T-cell (primary cell): ENCODE data around the gene LAS1L. TPM values are rescaled to one million over a fixed set of nuclear protein-coding genes. Genes with fewer than 3 reads are reported as not detected.
A peak's percentile ranks its signal among the peaks of the same experiment; 100 is the strongest.
"Not testable (repeated sequence)": the region's sequence is repeated elsewhere in the genome, so short reads cannot be mapped to it uniquely, and the experiment has no call there.

Experiments
- ATAC-seq, 4 experiments: fragments of 200-7000 bp in 3 of 4; fragments of 150-1000 bp in 1 of 4; cut with Tn5 transposase; replicated peaks in 1 of 4; 1 replicate in 3 of 4; 2 replicates in 1 of 4; pipeline ENCODE4 v1.10.0; 2021; ENCODE audit warnings: moderate library complexity in 3 of 4, mild to moderate bottlenecking in 2 of 4, moderate number of reproducible peaks in 1 of 4
- CTCF ChIA-PET, 2 donors: fragments of 300-600 bp; sonication (Branson Sonifier 250); formaldehyde crosslinking; loops; one replicate each; lab custom pipeline; 2022; ENCODE audit warnings: antibody characterized with exemption in 2 of 2; lab: Charles Lee
- POLR2A ChIA-PET, 2 donors: fragments of 300-600 bp; sonication (Branson Sonifier 250); formaldehyde crosslinking; loops; one replicate each; lab custom pipeline; 2022; ENCODE audit warnings: antibody characterized with exemption in 2 of 2; lab: Charles Lee
- DNase-seq, 35 experiments: peaks; one replicate each; pipeline versions ENCODE4 v3.0.0 to v3.0.0-alpha.2; 2013 to 2023
- H3K27ac ChIP-seq: one replicate; pipeline ENCODE4 v1.5.1; 2013; ENCODE audit warnings: low read length
- H3K27me3 ChIP-seq, 2 experiments: replicated peaks in 1 of 2; 1 replicate in 1 of 2; 2 replicates in 1 of 2; pipeline versions ENCODE4 v1.6.1 to v1.7.0; 2013; ENCODE audit warnings: low read length in 1 of 2, mixed read lengths in 1 of 2; ENCODE audit not compliant: control insufficient read depth in 2 of 2, insufficient read depth in 2 of 2; ENCODE audit errors: extremely low read depth in 1 of 2
- H3K36me3 ChIP-seq, 2 donors: 1 replicate in 1 of 2; 2 replicates in 1 of 2; pipeline versions ENCODE4 v1.6.1 to v1.7.0; 2013; ENCODE audit warnings: low read length in 1 of 2; ENCODE audit not compliant: control insufficient read depth in 2 of 2, insufficient read depth in 1 of 2; ENCODE audit errors: extremely low read depth in 1 of 2
- H3K4me1 ChIP-seq, 2 experiments: 1 replicate in 1 of 2; 2 replicates in 1 of 2; pipeline versions ENCODE4 v1.6.1 to v1.7.0; 2013; ENCODE audit warnings: low read length in 2 of 2, mixed read lengths in 1 of 2; ENCODE audit not compliant: insufficient read depth in 2 of 2, control insufficient read depth in 1 of 2; ENCODE audit errors: extremely low read depth in 1 of 2
- H3K4me3 ChIP-seq, 2 donors: 1 replicate in 1 of 2; 2 replicates in 1 of 2; pipeline versions ENCODE4 v1.5.1 to v1.7.0; 2013; ENCODE audit warnings: mild to moderate bottlenecking in 2 of 2, low read length in 1 of 2, moderate library complexity in 1 of 2; ENCODE audit not compliant: control insufficient read depth in 1 of 2; ENCODE audit errors: extremely low read depth in 1 of 2
- H3K9me3 ChIP-seq: 2 replicates; pipeline ENCODE4 v1.7.0; 2013
- H3K27ac Mint-ChIP-seq, 2 donors: one replicate each; pipeline ENCODE4 v1.8.0; 2020 to 2021; ENCODE audit warnings: mild to moderate bottlenecking in 2 of 2, mixed read lengths in 2 of 2
- H3K27me3 Mint-ChIP-seq, 2 donors: one replicate each; pipeline ENCODE4 v1.8.0; 2021 to 2022; ENCODE audit warnings: mixed read lengths in 2 of 2
- H3K36me3 Mint-ChIP-seq: one replicate; pipeline ENCODE4 v1.8.0; 2021; ENCODE audit warnings: mixed read lengths
- H3K4me1 Mint-ChIP-seq, 3 donors: one replicate each; pipeline ENCODE4 v1.8.0; 2020 to 2022; ENCODE audit warnings: mixed read lengths in 3 of 3, mild to moderate bottlenecking in 1 of 3
- H3K4me3 Mint-ChIP-seq, 3 donors: one replicate each; pipeline ENCODE4 v1.8.0; 2020 to 2022; ENCODE audit warnings: mild to moderate bottlenecking in 3 of 3, mixed read lengths in 3 of 3, moderate library complexity in 3 of 3
- H3K9me3 Mint-ChIP-seq, 3 donors: one replicate each; pipeline ENCODE4 v1.8.0; 2020 to 2022; ENCODE audit warnings: mixed read lengths in 3 of 3
- WGBS: methylation state at CpG from one replicate; pipeline ENCODE4 v1.1.5; 2013; ENCODE audit warnings: missing lambda C conversion rate; ENCODE audit not compliant: insufficient coverage; 5-methylcytosine and 5-hydroxymethylcytosine counted together
- total RNA-seq, 35 experiments: library from RNA in 6 of 35; stranded (reverse) in 6 of 35; fragments of 120-200 nt in 1 of 35; gene quantifications; one replicate each; pipeline versions ENCODE4 v1.2.1 to v1.2.4 and lab custom pipeline; 2013 to 2026

The LAS1L gene
- total RNA-seq, 5 donors from 2014 or later (not counting 1 experiment from before 2014, with no cell fraction given), result 41.9 to 50.2 (median 43.9) TPM

GRCh38 chrX:65522739-65523372 is 11.7 kb downstream of the LAS1L start:
- DNase-seq (no peak), ATAC-seq (no peak)
- Histone ChIP-seq H3K9me3 (no peaks in the 10 kb centered on the region), H3K4me1 (no peaks in the 10 kb centered on the region), H3K27me3 (no peaks in the 10 kb centered on the region), H3K36me3 (peaks cover 3 to 70% of the 10 kb centered on the region in 2 donors), H3K4me3 (no peak overlapping the region), H3K27ac (no peak overlapping the region)
- H3K9me3 Mint-ChIP-seq, result no peaks in the 10 kb centered on the region
- no peaks in the 10 kb centered on the region for H3K4me1 Mint-ChIP-seq
- no peak overlapping the region for H3K27ac Mint-ChIP-seq
- 86% methylated on average over 2 of the region's 3 CpGs for WGBS
- peaks cover 0 to 8% of the 10 kb centered on the region in 2 donors for H3K27me3 Mint-ChIP-seq
- no peak overlapping the region for H3K4me3 Mint-ChIP-seq
- H3K36me3 Mint-ChIP-seq, result peaks cover 38% of the 10 kb centered on the region
- CTCF ChIA-PET, result no interaction called here
- POLR2A ChIA-PET, result no interaction called here

- WGBS, result no CpG with 5 or more reads among the region's 6 CpGs
- peaks cover 3 to 60% of the 10 kb centered on the region in 2 donors for H3K36me3 ChIP-seq
- CTCF ChIA-PET, result not testable (repeated sequence)
Measured at GRCh38 chrX:65519530-65519929, 15.1 kb downstream of the LAS1L start.

GRCh38 chrX:65518980-65519379 is 15.6 kb downstream of the LAS1L start:
- H3K4me1 Mint-ChIP-seq, H3K9me3 ChIP-seq, H3K27me3 Mint-ChIP-seq, H3K27me3 ChIP-seq, H3K9me3 Mint-ChIP-seq, H3K27ac Mint-ChIP-seq, H3K4me3 Mint-ChIP-seq, H3K4me3 ChIP-seq, H3K4me1 ChIP-seq, H3K27ac ChIP-seq, DNase-seq: not testable (repeated sequence)
- H3K36me3 Mint-ChIP-seq, result peaks cover 32% of the 10 kb centered on the region
- ChIA-PET CTCF (interaction anchor here in 1 of 2 donors (0.6 kb wide), 1 partner anchor 15 kb away, joined by 3 read pairs; no protein-coding TSS in a partner anchor), POLR2A (interaction anchor here (0.6 to 0.7 kb wide), 2 partner anchors 11 to 212 kb away, joined by 3 read pairs; no protein-coding TSS in a partner anchor)
- no CpG with 5 or more reads among the region's 9 CpGs for WGBS
- peak; percentile 34 to 90 (median 86) for ATAC-seq
- H3K36me3 ChIP-seq, result peaks cover 3 to 59% of the 10 kb centered on the region in 2 donors

More at GRCh38 chrX:65519530-65519929, 15.1 kb downstream of the LAS1L start:
- H3K4me1 Mint-ChIP-seq, H3K27me3 Mint-ChIP-seq, H3K4me3 Mint-ChIP-seq, H3K27ac ChIP-seq, POLR2A ChIA-PET, ATAC-seq, H3K27me3 ChIP-seq, H3K27ac Mint-ChIP-seq, H3K9me3 Mint-ChIP-seq, H3K4me1 ChIP-seq, DNase-seq, H3K4me3 ChIP-seq, H3K9me3 ChIP-seq: not testable (repeated sequence)
- peaks cover 35% of the 10 kb centered on the region for H3K36me3 Mint-ChIP-seq

GRCh38 chrX:65517923-65518322 is 16.7 kb downstream of the LAS1L start:
- Histone ChIP-seq H3K9me3 (no peaks in the 10 kb centered on the region), H3K4me3 (no peak overlapping the region), H3K27me3 (no peaks in the 10 kb centered on the region), H3K4me1 (no peaks in the 10 kb centered on the region), H3K27ac (no peak overlapping the region), H3K36me3 (peaks cover 0 to 56% of the 10 kb centered on the region in 2 donors)
- no peak for DNase-seq
- Mint-ChIP-seq H3K27ac (no peak overlapping the region), H3K36me3 (peaks cover 31% of the 10 kb centered on the region), H3K27me3 (peaks cover 0 to 7% of the 10 kb centered on the region in 2 donors), H3K4me1 (no peaks in the 10 kb centered on the region), H3K4me3 (no peak overlapping the region), H3K9me3 (no peaks in the 10 kb centered on the region)
- CTCF ChIA-PET, result no interaction called here
- POLR2A ChIA-PET, result no interaction called here
- 100% methylated on average over 1 of the region's 3 CpGs for WGBS
- ATAC-seq, result no peak

GRCh38 chrX:65516756-65517155 is 17.8 kb downstream of the LAS1L start:
- ChIA-PET CTCF (no interaction called here), POLR2A (interaction anchor here in 1 of 2 donors (0.6 kb wide), 1 partner anchor 18 kb away, joined by 3 read pairs; the partner anchor contains the start of gene LAS1L)
- no peak overlapping the region for H3K27ac Mint-ChIP-seq
- no peak for DNase-seq
- H3K36me3 Mint-ChIP-seq, result peaks cover 20% of the 10 kb centered on the region
- no peak overlapping the region for H3K4me3 Mint-ChIP-seq
- Histone ChIP-seq H3K27me3 (no peaks in the 10 kb centered on the region), H3K4me1 (no peaks in the 10 kb centered on the region), H3K27ac (no peak overlapping the region), H3K4me3 (no peak overlapping the region), H3K36me3 (peaks cover 0 to 49% of the 10 kb centered on the region in 2 donors), H3K9me3 (no peaks in the 10 kb centered on the region)
- H3K4me1 Mint-ChIP-seq, result no peaks in the 10 kb centered on the region
- H3K27me3 Mint-ChIP-seq, result peaks cover 0 to 5% of the 10 kb centered on the region in 2 donors
- H3K9me3 Mint-ChIP-seq, result no peaks in the 10 kb centered on the region
- ATAC-seq, result no peak
- no CpG with 5 or more reads among the region's 3 CpGs for WGBS

GRCh38 chrX:65513610-65514009 is 21.0 kb downstream of the LAS1L start:
- no peak overlapping the region for H3K4me3 Mint-ChIP-seq
- H3K4me1 Mint-ChIP-seq, result peaks cover 0 to 2% (median 0%) of the 10 kb centered on the region in 3 donors
- Histone ChIP-seq H3K4me1 (no peaks in the 10 kb centered on the region), H3K9me3 (no peaks in the 10 kb centered on the region), H3K27ac (no peak overlapping the region), H3K36me3 (peaks cover 0 to 34% of the 10 kb centered on the region in 2 donors), H3K4me3 (no peak overlapping the region), H3K27me3 (no peaks in the 10 kb centered on the region)
- H3K27ac Mint-ChIP-seq, result no peak overlapping the region
- no CpG with 5 or more reads among the region's 1 CpG for WGBS
- ChIA-PET CTCF (no interaction called here), POLR2A (no interaction called here)
- DNase-seq (no peak), ATAC-seq (no peak)
- H3K36me3 Mint-ChIP-seq, result peaks cover 18% of the 10 kb centered on the region
- no peaks in the 10 kb centered on the region for H3K9me3 Mint-ChIP-seq
- H3K27me3 Mint-ChIP-seq, result peaks cover 0 to 3% of the 10 kb centered on the region in 2 donors
